ENCODE data around the gene OR1I1.
"Not testable (repeated sequence)": the region's sequence is repeated elsewhere in the genome, so short reads cannot be mapped to it uniquely, and the experiment has no call there.

Gene OR1I1, protein sequence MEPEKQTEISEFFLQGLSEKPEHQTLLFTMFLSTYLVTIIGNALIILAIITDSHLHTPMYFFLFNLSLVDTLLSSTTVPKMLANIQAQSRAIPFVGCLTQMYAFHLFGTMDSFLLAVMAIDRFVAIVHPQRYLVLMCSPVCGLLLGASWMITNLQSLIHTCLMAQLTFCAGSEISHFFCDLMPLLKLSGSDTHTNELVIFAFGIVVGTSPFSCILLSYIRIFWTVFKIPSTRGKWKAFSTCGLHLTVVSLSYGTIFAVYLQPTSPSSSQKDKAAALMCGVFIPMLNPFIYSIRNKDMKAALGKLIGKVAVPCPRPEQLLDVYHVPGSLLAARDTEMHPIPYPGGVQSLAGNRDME

DNA sequence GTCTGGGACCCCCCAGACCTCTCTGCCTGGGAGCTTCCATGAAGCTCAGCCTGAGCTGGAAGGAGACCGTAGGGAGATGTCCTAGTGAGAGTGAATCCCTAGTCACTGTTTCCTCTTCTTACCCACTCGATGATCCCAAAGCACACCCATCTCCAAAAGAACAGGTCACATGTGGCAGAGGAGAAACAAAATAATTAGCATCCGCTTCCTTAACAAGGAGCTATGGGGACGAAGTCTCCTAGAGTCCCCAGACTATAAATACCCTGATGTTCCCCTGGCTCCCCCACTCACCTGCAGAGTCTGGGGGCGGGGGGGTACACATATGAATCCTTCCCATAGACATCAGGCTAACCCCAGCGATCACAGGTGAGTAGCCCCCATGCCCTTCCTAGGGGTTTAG lies at the start of gene OR1I1:
OR1I1 (plus strand) TSS at position 301 of the 400 bp plus-strand sequence. CDS start 4,855 bp downstream, outside the sequence.
- no peak for DNase-seq

DNA sequence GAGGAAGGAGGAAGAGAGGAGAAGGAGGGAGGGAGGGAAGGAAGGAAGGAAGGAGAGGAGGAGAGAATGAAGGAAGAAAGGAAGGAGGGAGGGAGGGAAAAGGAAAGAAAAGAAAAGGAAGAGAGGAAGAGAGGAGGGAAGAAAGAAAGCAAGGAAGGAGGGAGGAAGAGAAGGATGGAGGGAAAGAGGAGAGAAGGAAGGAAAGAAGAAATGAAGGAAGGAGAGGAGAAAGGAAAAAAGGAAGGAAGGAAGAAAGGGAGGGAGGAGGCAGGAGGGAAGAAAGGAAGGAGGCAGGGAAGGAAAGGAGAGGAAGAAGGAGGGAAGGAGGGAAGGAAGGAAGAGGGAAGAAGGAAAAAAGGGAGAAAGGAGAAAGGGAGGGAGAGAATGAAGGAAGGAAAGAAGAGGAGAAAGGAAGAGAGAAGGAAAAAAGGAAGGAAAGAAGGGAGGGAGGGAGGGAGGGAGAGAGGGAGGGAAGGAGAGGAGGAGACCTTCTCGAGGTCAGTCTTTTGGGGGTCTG lies 46.2 kb upstream of the OR1I1 start:
- DNase-seq = no peak

DNA sequence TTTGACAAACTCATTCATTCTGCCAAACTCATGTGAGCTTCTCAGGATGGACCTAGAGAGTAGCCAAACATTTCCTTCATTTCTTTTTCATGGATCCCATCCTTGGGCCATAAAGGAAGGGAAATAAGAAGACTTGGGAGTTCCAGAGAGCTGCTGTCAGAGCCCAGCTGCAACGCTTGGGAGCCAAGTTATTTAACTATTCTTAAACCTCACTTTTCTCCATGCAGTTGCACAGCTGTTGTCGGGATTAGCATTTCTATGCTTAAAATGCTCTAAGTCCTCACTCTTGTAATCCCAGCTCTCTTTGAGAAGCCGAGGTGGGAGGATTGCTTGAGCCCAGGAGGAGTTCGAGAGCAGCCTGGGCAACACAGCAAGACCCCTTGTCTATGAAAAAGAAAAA lies 44.4 kb upstream of the OR1I1 start:
- no peak for DNase-seq

DNA sequence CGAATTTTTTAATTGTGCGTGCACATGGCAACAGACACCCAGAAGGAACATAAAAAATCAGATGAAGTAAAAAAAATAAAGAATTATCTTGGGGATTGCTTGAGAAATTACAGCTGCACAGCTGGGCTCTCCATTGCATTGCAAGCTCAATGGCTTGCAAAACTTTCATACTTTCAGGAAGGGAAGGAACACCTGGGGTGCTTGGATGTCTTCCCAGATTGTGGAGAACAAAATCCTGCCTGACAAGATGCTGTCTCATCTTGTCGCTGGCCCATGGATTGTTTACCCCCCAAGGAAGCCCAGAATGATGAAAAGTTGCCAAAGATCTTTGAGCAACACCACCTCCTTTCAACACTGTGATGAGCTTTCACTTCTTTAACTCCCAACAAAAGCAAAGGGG lies 43.7 kb upstream of the OR1I1 start:
- DNase-seq = no peak

DNA sequence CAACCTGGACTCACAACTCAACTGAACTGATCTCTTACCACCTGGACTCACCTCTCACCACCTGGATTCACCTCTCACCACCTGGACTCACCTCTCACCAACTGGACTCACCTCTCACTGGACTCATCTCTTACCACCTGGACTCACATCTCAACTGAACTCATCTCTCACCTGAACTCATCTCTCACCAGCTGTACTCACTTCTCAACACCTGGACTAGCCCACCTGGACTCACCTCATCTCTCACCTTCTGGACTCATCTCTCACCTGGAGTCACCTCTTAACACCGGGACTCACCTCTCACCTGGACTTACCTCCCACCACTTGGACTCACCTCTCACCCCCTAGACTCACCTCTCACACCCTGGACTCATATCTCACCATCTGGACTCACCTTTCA lies 40.0 kb upstream of the OR1I1 start:
- DNase-seq = no peak

DNA sequence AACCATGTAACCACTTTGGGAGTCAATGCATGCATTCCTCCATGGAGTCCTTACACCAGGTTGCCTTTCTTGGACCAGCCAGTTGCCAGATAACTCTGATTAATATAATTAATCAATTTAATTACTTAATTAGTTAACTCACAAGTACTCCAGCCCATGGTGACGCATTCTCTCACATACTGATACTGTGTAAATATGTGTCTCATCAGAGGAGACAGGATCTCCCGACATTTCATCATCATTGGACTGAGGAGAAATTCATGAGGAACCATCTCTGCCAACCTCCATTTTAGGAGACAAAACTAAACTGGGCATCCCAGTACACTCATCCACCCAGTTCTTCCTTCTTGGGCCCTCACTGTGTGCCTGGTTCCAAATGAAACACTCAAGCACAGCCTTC lies 39.2 kb upstream of the OR1I1 start:
- DNase-seq = no peak

DNA sequence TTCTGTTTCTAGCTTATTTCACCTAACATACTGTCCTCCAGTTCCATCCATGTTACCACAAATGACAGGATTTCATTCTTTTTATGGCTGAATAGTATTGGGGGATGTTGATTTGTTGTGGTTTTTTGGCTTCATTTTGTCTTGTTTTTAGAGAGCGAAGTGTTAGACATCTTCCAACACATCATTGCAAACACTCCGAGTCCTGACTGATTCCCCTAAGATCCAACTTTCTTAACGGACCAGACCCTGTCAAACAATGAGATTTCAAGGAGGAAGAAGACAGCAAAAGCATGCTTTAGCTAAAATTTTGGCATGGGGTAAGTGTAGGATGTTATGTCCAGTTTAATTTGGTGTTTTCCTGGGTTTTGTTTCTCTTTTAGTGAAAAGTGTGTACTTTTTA lies 36.5 kb upstream of the OR1I1 start:
- DNase-seq = no peak

DNA sequence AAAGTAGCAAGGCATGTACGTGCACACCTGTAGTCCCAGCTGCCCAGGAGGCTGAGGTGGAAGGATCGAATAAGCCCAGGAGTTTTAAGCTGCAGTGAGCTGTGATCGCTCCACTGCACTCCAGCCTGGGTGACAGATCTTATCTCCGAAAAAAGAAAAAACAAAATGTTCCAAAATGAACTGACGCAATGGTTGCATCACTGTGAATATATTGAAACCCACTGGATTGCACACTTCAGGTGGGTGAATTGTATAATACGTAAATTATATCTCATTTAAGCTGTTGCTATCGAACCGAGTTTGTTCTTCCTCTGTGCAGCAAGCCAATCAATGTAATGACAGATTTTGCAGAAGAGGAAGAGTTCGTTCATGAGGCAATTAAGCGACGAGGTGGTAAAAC lies 34.3 kb upstream of the OR1I1 start:
- DNase-seq = no peak

DNA sequence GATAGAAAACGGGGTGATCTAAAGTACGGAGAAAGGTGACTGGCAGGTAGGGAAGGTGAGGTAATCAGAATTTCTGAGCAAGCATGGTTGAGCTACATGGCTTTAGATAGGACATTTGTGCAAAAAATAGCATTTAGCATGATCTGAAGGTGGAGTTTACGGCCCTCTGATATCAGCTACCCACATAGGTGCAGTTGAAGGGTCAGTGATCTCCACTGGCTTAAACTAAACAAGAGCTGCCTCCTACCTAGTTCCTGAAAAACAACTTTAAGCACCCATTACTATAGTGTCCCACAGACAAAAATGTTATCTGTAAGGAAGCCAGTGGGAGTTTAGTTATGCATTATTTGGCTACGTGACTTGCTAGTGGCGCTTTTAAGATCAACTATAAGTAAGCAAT lies 33.9 kb upstream of the OR1I1 start:
- DNase-seq = no peak

DNA sequence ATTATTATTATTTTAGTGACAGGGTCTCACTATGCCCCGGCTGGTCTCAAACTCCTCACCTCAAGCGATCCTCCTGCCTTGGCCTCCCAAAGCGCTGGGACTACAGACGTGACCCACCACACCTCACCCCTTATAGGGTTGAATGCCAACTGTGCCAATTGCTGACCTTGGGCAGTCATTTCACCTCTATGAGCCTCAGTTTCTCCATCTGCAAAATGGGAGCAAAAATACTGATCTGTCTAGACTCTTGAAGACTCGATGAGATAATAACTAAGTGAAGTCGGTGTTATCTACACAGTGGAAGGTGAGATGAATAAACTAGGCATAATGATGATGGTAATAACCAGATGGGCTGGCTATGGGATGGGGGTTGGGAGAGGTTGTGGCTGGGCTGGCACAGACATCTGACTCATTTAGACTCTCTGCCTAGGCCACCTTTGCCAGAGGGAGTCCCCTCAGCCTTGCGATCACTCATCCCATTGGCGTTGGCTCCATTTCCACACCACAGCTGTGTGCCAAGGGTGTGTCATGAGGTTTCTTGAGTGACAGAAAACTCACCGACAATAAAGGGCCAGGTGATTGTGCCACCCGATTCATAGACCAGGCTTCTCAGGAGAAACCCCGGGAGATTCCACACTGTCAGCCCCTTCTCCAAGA lies 33.0 kb upstream of the OR1I1 start, which contains the start of gene CASP14:
CASP14 (plus strand) TSS at position 596 of the 657 bp plus-strand sequence. CDS start 2,772 bp downstream, outside the sequence.
- DNase-seq = no peak

DNA sequence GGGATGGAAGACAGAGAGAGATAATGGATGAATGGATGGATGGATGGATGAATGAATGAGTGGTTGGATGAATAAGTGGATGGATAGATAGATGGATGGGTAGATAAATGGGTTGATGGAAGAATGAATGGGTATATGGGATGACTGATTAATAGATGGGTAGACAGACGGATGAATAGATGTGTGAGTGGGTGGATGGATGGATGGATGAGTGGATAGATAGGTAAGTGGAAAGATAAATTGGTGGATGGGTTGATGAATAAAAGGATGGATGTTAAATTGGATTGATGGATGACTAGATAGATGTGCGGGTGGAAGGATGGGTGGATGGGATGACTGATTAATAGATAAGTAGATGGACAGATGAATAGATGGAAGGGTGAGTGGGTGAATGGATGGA lies 31.4 kb upstream of the OR1I1 start:
- DNase-seq = no peak

DNA sequence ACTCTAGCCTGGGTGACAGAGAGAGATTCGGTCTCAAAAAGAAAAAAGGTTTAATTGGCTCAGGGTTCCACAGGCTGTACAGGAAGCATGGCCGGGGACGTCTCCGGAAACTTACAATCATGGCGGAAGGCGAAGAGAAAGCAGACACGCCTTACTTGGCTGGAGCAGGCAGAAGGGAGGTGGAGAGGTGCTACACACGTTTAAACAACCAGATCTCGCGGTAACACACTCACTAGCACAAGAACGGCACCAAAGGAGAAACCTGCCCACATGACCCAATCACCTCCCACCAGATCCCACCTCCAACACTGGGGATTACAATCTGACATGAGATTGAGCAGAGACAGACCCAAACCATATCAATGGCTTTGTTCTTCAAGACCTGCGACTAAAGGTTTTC lies 20.0 kb upstream of the OR1I1 start:
- DNase-seq = no peak

DNA sequence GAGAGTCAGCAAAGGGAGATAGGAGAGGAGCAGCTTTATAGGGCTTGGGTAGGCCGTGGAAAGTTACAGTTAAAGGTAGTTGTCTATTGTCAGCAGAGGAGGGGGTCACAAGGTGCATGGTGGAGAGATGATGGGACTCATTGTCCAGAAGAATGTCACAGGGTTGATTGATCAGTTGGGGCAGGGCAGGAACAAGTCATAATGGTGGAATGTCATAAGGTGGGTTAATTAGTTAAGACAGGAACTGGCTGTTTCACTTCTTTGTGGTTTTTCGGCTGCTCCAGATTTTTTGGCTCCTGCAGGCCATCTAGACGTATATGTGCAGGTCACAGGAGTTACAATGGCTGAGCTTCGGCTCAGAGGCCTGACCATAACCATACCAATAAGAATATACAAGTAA lies 11.6 kb upstream of the OR1I1 start:
- DNase-seq = not testable (repeated sequence)

DNA sequence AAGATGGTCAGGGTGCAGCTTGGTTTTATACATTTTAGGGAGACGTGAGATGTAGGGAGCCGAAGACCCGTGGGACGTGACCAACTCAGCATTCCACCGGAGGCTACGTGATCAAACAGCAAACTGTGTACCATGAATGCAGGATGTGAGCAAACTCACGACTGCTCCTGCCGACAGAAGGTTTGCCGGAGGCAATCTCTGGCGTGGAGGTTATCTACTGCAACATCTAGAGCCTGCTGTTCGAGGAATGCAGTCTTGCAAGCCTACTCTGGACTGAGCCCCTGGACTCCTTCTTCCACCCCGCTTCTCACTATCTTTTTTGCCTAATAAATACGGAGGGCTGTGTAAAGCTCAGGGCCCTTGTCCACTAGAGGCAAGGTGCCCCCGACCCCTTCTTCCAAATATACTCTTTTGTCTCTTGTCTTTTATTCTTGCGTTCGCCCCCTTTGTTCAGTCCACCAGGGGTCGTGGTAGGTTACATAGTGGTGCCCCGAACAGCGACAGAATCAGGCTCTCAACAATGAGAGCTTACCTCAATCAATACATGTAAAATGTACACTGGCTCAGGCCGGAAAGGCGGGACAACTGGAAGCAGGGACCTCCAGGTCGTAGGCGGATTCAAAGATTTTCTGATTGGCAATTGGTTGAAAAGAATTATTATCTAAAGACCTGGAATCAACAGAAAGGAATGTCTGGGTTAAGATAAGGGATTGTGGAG lies 8.9 kb upstream of the OR1I1 start:
- DNase-seq = no peak

DNA sequence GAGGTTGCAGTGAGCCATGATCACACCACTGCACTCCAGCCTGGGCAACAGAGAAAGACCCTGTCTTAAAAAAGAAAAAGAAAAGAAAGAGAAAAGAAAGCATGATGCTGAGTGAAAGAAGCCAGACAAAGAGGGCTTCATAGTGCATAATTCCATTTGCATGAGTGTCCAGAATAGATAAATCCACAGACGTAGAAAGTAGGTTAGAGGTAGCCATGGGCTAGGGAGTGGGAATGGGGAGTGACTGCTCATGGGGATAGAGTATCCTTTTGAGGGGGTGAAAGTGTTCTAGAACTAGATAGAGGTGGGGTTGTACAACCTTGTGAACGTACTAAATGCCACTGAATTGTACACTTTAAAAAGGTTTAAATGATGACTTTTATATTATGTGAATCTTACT lies 7.6 kb upstream of the OR1I1 start:
- DNase-seq = no peak

DNA sequence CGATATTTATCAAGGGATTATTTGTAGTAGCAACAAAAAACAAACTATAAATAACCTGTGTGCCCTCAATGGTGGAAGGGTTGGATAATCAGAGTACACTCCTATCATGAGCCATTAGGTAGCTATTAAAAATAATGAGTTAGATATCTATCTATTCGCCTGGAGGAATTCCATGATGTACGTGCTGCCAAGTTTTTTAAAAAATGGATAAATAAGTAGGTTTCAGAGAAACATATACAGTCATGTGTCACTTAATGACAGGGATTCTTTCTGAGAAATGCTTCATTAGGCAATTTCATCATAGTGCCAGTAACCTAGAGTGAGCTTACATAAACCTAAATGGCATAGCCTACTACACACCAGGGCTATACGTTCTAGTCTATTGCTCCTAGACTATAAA lies 6.2 kb upstream of the OR1I1 start:
- DNase-seq = no peak

DNA sequence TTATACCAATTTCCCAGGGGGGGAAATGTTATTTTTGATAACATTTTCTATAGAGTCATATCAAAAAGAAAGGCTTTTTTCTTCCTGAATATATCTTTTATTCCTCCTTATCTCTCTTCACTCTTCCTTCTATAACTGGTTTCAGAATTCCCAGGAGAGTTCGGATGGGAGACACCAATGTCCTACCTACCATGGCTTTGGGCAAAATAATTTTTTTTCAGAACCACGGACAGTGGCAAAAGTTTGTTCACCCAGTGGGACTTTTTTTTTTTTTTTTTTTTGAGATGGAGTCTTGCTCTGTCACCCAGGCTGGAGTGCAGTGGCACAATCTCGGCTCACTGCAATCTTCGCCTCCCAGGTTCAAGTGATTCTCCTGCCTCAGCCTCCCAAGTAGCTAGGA lies 2.0 kb upstream of the OR1I1 start:
- not testable (repeated sequence) for DNase-seq

DNA sequence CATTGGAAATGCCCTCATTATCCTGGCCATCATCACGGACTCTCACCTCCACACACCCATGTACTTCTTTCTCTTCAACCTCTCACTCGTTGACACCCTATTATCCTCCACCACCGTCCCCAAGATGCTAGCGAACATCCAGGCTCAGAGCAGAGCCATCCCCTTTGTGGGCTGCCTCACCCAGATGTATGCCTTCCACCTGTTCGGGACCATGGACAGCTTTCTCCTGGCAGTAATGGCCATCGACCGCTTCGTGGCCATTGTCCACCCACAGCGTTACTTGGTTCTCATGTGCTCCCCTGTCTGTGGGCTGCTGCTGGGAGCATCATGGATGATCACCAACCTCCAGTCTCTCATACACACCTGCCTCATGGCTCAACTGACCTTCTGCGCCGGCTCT lies 5.2 kb downstream of the OR1I1 start:
- DNase-seq = no peak

DNA sequence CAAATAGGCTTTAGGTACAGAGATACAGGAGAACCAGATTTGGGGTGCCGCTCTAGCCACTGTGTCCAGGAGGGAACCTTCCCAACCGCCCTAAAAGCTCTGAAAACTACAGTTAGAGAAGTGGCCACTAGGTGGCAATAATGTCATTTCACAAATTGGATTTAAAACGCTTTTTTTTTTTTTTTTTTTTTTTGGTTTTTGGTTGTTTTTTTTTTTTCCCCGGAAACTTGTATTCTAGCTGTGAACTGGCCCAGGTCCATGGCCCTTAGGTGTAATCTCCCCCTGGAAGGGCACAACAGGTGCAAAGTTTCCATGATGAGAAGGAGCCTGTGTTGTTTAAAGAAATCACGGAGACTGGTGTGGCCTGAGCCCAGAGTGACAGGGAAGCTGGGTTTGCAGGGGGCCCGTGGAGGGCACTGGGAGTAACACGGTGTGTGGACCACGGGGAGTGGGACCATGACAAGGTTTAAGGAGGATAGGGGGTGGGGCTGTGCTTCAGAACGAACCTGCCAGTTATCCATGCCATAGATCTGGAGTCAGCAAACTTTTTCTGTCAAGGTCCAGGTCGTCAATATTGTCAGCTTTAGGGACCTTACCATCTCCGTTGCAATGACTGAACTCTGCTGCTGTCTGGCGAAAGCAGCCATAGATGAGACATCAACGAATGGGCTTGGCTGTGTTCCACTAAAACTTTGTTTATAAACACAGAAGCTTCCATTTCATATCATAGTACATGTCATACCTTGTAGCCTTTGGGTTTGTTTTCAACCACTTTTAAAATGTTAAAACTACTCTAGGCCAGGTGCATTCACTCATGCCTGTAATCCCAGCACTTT lies 10.1 kb downstream of the OR1I1 start:
- peak; percentile 76 for DNase-seq

DNA sequence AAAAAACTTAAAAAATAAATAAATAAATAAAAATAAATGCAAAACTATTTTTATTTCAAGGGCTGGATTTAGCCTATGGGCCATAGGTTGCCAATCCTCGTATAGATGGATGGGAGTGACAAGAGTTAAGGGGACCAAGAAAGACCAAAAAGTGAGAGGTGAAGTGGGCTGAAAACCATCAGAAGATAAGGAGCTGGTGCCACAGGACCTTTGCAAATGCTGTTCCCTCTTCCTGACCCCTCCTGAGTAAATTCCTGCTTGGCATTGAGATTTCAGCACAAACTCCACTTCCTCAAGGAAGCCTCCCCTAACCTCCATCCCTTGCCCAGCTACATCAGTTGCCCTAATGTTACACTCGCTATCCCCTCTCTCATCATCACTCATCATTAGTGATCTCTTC lies 11.0 kb downstream of the OR1I1 start:
- DNase-seq = no peak

DNA sequence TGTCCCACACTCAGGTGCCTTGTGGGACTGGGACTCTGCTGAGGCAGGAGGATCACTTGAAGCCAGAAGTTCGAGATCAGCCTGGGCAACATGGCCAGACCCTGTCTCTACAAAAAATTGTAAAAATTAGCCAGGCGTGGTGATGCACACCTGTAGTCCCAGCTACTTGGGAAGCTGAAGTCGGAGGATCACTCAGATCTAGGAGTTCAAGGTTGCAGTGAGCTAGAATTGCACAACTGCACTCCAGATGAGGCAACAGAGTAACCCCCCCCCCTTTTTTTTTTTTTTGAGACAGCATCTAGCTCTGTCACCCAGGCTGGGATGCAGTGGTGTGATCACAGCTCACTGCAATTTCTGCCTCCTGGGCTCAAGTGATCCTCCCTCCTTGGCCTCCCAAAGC lies 14.2 kb downstream of the OR1I1 start:
- DNase-seq = no peak

DNA sequence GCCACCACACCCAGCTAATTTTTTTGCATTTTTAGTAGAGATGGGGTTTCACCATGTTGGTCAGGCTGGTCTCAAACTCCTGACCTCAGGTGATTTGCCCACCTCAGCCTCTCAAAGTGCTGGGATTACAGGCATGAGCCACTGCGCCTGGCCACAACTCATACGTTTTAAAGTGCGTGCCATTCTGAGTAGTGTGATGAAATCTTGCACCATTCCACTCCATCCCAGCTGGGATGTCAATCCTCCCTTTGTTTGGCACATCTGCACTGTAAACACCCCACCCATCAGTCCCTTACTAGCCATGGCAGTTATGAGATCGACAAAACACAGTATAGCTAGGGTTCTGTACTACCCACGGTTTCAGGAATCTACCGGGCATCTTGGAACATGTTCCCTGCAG lies 16.0 kb downstream of the OR1I1 start:
- DNase-seq = not testable (repeated sequence)

DNA sequence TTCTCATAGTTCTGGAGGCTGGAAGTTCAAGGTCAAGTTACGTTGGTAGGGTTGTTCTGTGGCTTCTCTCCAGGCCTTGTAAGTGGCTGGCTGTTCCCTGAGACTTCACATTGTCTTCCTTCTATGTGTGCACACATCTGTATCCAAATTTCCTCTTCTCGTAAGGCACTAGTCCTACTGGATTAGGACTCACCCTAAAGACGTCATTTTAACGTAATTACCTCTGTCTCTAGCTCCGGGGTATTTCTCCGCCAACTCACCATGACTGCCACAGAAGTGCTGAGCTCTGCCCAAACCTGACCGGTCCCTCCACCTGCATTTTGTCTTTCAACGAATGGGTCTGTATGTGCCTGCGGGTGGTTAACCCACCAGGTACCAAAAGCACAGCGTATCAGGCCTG lies 16.4 kb downstream of the OR1I1 start:
- DNase-seq = no peak

Data from activated CD4-positive, alpha-beta T cell treated with anti-CD3 and anti-CD28 coated beads, Interleukin-2, Interleukin-6, amounts not matched to agents 100 ng/mL and 50 ng/mL, durations not matched to agents 16 hours and 8 hours (primary cell).